Erythroblast (primary cell): ENCODE measurements around the gene KIF6.

Experiments
- GATA1 ChIP-seq: IDR thresholded peaks from 2 replicates; pipeline ENCODE4 v1.6.1; 2011; ENCODE audit warnings: low read depth, mild to moderate bottlenecking, control low read depth, low read length, moderate library complexity
- POLR2A ChIP-seq: IDR thresholded peaks from 2 replicates; pipeline ENCODE4 v1.6.1; 2011; ENCODE audit warnings: mild to moderate bottlenecking, low read length

DNA sequence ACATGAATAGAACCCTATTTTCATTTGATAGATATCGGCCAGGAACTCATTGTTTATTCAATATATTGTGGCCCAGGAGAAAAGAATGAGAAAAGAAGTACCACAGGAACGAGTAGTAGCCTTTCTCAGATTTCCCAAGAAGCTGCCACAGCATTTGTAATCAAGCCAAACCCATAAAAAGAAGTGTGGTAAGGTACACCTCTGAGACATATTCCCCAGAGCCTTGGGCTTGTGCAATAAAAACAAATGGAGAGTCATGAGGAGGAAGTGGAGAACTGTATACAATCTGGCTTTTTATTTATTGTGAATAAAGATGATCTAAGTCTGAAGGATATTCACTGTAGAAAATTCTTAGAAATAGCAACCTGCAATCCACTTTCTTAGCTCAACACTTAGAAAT is 36.7 kb downstream of the KIF6 start:
- TF ChIP-seq GATA1 (no peak), POLR2A (no peak)
